Measurements from ENCODE around the gene PLK5.

The PLK5 gene

GRCh38 chr19:1577929-1578618, 54.2 kb downstream of the PLK5 start:
- DNase-seq (ENCODE audit: low read depth), result no peak
- TF ChIP-seq CTCF (IDR thresholded peaks at IDR 0.05; ENCODE audit: low read depth, low read length, missing control alignments), result no peak

GRCh38 chr19:1579222-1579621, 55.3 kb downstream of the PLK5 start:
- no peak for TF ChIP-seq CTCF (IDR thresholded peaks at IDR 0.05; ENCODE audit: low read depth, low read length, missing control alignments)
- no peak for DNase-seq (ENCODE audit: low read depth)
- no peak overlapping the region for H3K4me3 ChIP-seq (ENCODE audit: low read depth, low read length)

More at GRCh38 chr19:1577929-1578618, 54.2 kb downstream of the PLK5 start:
- no peak overlapping the region for H3K4me3 ChIP-seq (ENCODE audit: low read depth, low read length)

GRCh38 chr19:1580382-1580781, 56.5 kb downstream of the PLK5 start:
- no peak for DNase-seq (ENCODE audit: low read depth)
- no peak overlapping the region for H3K4me3 ChIP-seq (ENCODE audit: low read depth, low read length)
- no peak for TF ChIP-seq CTCF (IDR thresholded peaks at IDR 0.05; ENCODE audit: low read depth, low read length, missing control alignments)

GRCh38 chr19:1580957-1581356, 57.1 kb downstream of the PLK5 start:
- no peak for TF ChIP-seq CTCF (IDR thresholded peaks at IDR 0.05; ENCODE audit: low read depth, low read length, missing control alignments)
- no peak for DNase-seq (ENCODE audit: low read depth)
- no peak overlapping the region for H3K4me3 ChIP-seq (ENCODE audit: low read depth, low read length)

GRCh38 chr19:1582201-1582600, 58.3 kb downstream of the PLK5 start:
- no peak for DNase-seq (ENCODE audit: low read depth)
- no peak overlapping the region for H3K4me3 ChIP-seq (ENCODE audit: low read depth, low read length)
- TF ChIP-seq CTCF (IDR thresholded peaks at IDR 0.05; ENCODE audit: low read depth, low read length, missing control alignments), result no peak

GRCh38 chr19:1584500-1585242, 60.8 kb downstream of the PLK5 start:
- TF ChIP-seq CTCF (IDR thresholded peaks at IDR 0.05; ENCODE audit: low read depth, low read length, missing control alignments), result no peak
- DNase-seq (ENCODE audit: low read depth), result no peak
- H3K4me3 ChIP-seq (ENCODE audit: low read depth, low read length), result no peak overlapping the region

- H3K4me3 ChIP-seq (ENCODE audit: low read depth, low read length), result no peak overlapping the region
Measured at GRCh38 chr19:1585243-1585580, 61.3 kb downstream of the PLK5 start.

More at GRCh38 chr19:1585243-1585580, 61.3 kb downstream of the PLK5 start:
- no peak for TF ChIP-seq CTCF (IDR thresholded peaks at IDR 0.05; ENCODE audit: low read depth, low read length, missing control alignments)
- no peak for DNase-seq (ENCODE audit: low read depth)

All from GM12864 (cell line).